Measurements from ENCODE around the gene ZBTB8A. TPM values are rescaled to one million over a fixed set of nuclear protein-coding genes. Genes with fewer than 3 reads are reported as not detected.

ZBTB8A gene
- total and polyA plus RNA-seq, 2 of the 13 experiments (the other 11 are each of a cell fraction or from before 2014, with no cell fraction given): 1.3 to 3.7 TPM

GRCh38 chr1:32650752-32651460, 111.7 kb downstream of the ZBTB8A start, which contains the start of gene RBBP4 (continued):
- peak; percentile 91 for TF ChIP-seq UBTF (CRISPR knock-in tag; IDR thresholded peaks at IDR 0.05)
- no peak for TF ChIP-seq ZNF549 (CRISPR knock-in tag; IDR thresholded peaks at IDR 0.05)
- no peak for TF ChIP-seq MAFF (IDR thresholded peaks at IDR 0.05; ENCODE audit: low read depth, low read length)
- TF ChIP-seq HIC2 (CRISPR knock-in tag; IDR thresholded peaks at IDR 0.05; ENCODE audit: low read depth): 0 out of 2 replicates have a peak, but pooled peaks have one; percentile 21
- TF ChIP-seq ZBTB25 (CRISPR knock-in tag; IDR thresholded peaks at IDR 0.05): peak; percentile 37; the same call in 1 of the 2 replicates
- peak; percentile 78; the same call in 1 of the 2 replicates for TF ChIP-seq MEIS1 (CRISPR knock-in tag; IDR thresholded peaks at IDR 0.05; ENCODE audit: borderline replicate concordance)
- TF ChIP-seq TOE1 (CRISPR knock-in tag; IDR thresholded peaks at IDR 0.05): peak; percentile 56; the same call in 1 of the 2 replicates
- 0 out of 2 replicates have a peak, but pooled peaks have one; percentile 57 for TF ChIP-seq JUNB (CRISPR knock-in tag; IDR thresholded peaks at IDR 0.05; ENCODE audit: borderline replicate concordance)
- peak; percentile 97 for TF ChIP-seq KDM5B (CRISPR knock-in tag; IDR thresholded peaks at IDR 0.05; ENCODE audit: borderline replicate concordance)
- TF ChIP-seq ZNF414 (CRISPR knock-in tag; IDR thresholded peaks at IDR 0.05): peak; percentile 73; the same call in 1 of the 2 replicates
- no peak for TF ChIP-seq HBP1 (CRISPR knock-in tag; IDR thresholded peaks at IDR 0.05; ENCODE audit: low read depth)
- TF ChIP-seq YEATS2 (CRISPR knock-in tag; IDR thresholded peaks at IDR 0.05; ENCODE audit: borderline replicate concordance): peak; percentile 78; the same call in 1 of the 2 replicates
- no peak for TF ChIP-seq SIX4 (CRISPR knock-in tag; IDR thresholded peaks at IDR 0.05)
- 0 out of 2 replicates have a peak, but pooled peaks have one; percentile 92 for TF ChIP-seq FOXO4 (CRISPR knock-in tag; conservative IDR thresholded peaks at IDR 0.05)
- 0 out of 2 replicates have a peak, but pooled peaks have one; percentile 12 for TF ChIP-seq ZNF33A (CRISPR knock-in tag; IDR thresholded peaks at IDR 0.05; ENCODE audit: borderline replicate concordance)
- TF ChIP-seq XRCC5 (optimal IDR thresholded peaks at IDR 0.05; ENCODE audit: low read length): no peak
- TF ChIP-seq BORCS8-MEF2B (CRISPR knock-in tag; IDR thresholded peaks at IDR 0.05): peak; percentile 74
- TF ChIP-seq ZNF557 (CRISPR knock-in tag; IDR thresholded peaks at IDR 0.05): peak; percentile 88; the same call in 1 of the 2 replicates
- no peak for TF ChIP-seq ZNF550 (CRISPR knock-in tag; IDR thresholded peaks at IDR 0.05; ENCODE audit: borderline replicate concordance)
- peak; percentile 94 for TF ChIP-seq HOXA3 (CRISPR knock-in tag; IDR thresholded peaks at IDR 0.05)

Data from HepG2 (cell line).